Smooth muscle cell of the brain vasculature (primary cell): Measurements from ENCODE around the gene MEGF11.
"Not testable (repeated sequence)": the region's sequence is repeated elsewhere in the genome, so short reads cannot be mapped to it uniquely, and the experiment has no call there.

Experiments
- DNase-seq: peaks from one replicate; pipeline ENCODE4 v3.0.0-alpha.2; 2012; ENCODE audit warnings: low read depth, low spot score

MEGF11 gene

GRCh38 chr15:65900488-65900887 lies 353.1 kb downstream of the MEGF11 start:
- no peak for DNase-seq

- no peak for DNase-seq
Observed at GRCh38 chr15:65896236-65896635, 357.3 kb downstream of the MEGF11 start.

- no peak for DNase-seq
Observed at GRCh38 chr15:65893060-65893459, 360.5 kb downstream of the MEGF11 start.

- DNase-seq: no peak
Observed at GRCh38 chr15:65888981-65889380, 364.6 kb downstream of the MEGF11 start.

DNA sequence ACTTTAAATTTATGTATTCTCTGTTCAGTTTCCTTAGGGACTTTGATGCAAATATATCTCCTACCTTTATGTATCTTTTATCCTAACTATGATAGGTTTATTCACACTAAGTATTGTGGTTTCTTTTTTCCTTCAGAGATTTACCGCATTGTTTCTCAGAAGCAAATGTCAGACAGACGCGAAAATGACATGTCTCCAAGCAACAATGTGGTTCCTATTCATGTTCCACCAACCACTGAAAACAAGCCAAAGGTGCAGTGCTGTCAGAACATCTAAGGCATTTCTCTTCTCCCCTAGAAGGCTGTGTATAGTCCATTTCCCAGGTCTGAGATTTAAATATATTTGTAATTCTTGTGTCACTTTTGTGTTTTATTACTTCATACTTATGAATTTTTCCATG lies 366.0 kb downstream of the MEGF11 start:
- DNase-seq: no peak

- no peak for DNase-seq
Observed at GRCh38 chr15:65885668-65886218, 367.8 kb downstream of the MEGF11 start.

DNA sequence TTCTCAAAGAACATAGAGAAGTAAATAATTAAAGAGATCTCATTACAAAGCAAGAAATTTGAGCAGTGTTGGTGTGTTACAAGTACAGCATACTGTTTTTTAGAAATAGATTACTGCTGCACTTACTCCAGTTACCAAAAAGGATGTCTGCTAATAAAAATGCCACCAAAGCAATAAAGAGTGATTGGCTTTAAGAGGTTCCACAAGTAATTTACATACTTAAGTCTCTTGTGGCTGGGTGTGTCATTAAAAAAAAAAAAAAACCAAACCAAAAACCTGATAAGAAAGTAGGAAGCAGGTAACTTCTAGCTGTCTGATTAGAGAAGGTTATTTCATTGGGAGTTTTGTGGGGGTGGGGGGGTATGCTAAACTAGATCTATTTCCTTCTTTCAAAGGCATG lies 369.0 kb downstream of the MEGF11 start:
- no peak for DNase-seq

DNA sequence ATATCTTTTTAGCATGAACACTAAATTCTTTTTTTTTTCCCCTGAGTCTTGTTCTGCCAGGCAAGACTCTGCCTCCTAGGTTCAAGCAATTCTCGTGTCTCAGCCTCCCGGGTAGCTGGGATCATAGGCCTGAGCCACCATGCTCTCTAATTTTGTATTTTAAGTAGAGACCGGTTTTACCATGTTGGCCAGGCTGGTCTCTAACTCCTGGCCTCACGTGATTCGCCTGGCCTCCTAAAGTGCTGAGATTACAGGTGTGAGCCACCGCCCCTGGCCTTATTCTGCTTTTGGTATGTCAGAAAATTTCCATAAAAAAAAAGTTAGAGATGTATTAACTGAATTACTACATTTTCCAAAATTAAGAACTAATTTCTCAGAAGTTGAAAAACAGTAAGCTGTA lies 370.0 kb downstream of the MEGF11 start:
- DNase-seq: no peak

DNA sequence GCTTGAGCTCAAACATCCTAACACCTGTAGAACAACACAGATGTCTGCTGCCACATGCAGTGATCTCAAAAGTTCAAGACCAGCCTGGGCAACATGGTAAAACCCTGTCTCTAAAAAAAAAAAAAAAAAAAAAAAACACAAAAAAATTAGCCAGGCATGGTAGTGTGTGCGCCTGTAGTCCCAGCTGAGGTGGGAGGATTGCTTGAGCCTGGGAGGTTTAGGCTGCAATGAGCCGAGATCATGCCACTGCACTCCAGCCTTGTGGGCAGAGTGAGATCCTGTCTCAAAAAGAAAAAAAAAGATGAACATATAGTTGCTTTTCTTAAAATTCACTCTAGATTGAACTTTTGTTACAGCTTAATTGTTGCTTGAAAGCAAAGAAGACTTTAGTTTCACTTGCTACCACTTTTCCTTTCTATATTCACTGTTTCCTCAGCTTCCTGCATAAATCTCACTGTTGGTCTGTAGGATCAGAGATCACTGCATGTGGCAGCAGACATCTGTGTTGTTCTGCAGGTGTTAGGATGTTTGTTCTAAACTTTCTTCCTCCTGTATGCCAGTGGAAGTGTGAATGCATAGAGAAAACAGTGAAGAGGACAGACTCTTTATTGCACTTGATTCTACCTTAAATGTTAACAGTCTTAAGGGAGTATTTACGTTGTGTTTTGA lies 371.6 kb downstream of the MEGF11 start:
- DNase-seq: no peak

GRCh38 chr15:65877749-65878148 lies 375.8 kb downstream of the MEGF11 start:
- no peak for DNase-seq

- no peak for DNase-seq
Observed at GRCh38 chr15:65875458-65875857, 378.1 kb downstream of the MEGF11 start.

DNA sequence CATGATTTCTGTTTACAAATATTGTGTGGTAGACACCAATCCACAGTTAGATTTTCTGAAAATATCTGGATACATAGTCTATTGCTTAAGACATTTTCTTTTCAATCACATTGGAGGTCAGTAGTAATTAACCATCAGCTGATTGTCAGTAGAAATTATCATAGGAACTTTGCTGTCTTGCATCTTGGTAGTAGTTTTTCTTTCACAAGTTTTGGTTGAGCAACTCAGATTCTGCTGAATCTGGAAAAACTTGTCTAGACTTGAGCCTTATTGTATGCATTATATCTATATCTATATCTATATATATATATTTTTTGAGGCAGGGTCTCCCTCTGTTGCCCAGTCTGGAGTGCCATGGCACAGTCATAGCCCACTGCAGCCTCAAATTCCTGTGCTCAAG lies 380.3 kb downstream of the MEGF11 start:
- no peak for DNase-seq

- not testable (repeated sequence) for DNase-seq
Observed at GRCh38 chr15:65872596-65872995, 381.0 kb downstream of the MEGF11 start.

DNA sequence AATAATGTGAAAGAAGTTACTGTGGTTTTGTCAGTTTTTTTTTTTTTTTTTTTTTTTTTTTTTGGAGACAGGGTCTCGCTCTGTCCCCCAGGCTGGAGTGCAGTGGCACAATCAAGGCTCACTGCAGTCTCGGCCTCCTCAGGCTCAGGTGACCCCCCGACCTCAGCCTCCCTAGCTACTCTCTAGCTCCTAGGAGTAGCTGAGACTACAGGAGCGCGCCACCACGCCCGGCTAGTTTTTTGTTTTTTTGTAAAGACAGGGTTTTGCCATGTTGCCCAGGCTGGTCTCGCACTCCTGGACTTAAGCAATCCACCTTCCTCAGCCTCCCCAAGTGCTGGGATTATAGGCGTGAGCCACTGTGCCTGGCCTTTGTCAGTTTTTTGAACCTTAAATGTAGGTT lies 381.7 kb downstream of the MEGF11 start:
- not testable (repeated sequence) for DNase-seq

DNA sequence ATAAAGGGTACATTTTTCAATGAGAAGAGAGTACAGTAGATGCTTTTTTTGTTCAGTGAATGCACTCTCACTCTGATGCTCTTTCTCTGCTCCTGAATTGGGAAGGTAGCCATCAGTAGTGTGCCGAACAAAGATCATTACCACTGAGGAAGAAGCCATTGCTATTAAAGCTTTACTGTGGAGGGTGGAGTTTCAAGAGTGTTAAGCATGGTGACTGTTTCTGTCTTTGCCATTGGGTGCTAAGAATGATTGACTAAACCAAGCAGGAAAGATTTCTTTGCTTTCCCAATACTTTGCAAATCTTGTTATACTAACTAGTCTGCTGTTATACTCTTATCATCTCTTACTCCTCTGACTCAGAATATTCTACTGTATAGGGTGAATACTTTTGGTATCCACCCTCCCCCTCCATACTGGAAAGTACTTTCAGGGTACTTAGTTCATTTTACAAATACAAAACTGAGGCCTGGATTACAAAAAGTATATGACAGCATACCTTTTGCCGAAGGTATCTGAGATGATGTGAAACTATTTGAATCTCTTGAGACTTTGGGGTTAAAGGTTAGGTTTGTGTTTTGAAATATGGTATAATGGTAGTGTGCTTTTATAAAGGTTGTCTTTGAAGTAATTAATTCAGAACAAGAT lies 382.5 kb downstream of the MEGF11 start:
- DNase-seq: no peak

DNA sequence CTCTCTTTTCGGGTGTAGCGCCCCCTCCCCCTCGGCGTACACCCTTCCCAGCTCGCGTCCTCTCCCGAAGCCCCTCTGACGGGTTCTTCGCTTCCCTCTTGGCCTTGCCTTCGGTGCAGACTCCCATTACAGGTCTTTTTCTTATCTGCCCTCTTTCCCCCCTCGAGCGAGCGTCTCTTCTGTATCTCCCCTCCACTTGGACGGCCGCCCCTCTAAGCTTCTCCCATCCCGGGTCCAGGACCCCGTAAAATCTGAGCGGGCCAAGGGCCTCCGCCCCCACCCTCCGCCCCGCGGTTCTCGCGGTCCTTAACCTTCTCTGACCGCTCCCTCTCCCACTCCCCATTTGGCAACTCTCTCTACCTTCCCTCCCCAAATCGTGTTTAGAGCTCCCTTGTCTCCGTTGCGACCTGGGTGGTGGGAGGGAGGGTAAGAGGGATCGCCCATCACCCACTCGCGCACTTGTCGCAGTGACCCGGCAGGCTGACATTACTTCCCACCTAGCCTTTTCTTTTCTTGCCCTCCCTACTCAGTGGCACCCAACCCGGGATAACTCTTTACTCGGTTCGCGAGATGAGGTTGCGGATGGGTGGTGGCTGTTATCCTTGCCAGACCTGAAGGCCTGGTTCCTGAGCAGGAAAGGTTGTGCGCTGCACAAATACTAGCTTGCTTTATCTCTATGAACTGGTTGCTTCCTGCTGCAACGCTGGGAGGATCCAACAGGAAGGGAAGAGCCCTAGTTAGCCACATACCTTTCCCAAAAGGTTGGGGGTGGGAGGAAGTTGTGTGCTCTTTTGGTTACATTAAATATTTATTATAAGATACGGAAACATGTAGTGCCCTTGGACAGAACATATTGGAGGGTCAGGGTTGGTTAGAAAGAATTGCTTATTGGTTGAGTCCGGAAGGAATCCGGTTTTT lies 383.3 kb downstream of the MEGF11 start:
- no peak for DNase-seq

DNA sequence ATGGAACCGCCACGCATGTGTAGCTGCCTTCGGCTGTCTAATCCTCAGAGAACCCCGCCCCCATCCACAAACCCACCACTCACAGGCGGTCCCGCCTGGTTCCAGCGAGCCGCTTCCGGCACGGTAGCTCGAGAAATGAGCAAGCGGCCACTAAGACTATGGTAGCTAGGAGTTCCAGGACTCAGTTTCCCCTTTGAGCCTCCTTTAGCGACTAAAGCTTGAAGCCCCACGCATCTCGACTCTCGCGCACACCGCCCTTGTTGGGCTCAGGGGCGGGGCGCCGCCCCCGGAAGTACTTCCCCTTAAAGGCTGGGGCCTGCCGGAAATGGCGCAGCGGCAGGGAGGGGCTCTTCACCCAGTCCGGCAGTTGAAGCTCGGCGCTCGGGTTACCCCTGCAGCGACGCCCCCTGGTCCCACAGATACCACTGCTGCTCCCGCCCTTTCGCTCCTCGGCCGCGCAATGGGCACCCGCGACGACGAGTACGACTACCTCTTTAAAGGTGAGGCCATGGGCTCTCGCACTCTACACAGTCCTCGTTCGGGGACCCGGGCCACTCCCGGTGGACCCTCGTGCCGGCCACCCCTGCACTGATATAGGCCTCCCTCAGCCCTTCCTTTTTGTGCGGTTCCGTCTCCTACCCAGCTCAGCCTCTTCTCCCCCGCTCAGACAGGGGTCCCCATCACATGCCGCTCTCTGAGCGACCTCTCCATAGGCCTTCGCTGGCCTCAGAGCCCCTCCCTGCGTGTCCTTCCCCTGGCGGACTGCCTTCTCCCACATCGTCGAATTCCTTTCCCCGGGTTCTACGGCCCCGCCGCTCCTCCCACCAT lies 384.2 kb downstream of the MEGF11 start, which contains the start of gene RAB11A:
Gene RAB11A, plus strand, starts transcription at position 366 of the 828 bp plus-strand sequence. Its CDS starts 95 bp downstream, at position 461.
- peak; percentile 96 for DNase-seq

DNA sequence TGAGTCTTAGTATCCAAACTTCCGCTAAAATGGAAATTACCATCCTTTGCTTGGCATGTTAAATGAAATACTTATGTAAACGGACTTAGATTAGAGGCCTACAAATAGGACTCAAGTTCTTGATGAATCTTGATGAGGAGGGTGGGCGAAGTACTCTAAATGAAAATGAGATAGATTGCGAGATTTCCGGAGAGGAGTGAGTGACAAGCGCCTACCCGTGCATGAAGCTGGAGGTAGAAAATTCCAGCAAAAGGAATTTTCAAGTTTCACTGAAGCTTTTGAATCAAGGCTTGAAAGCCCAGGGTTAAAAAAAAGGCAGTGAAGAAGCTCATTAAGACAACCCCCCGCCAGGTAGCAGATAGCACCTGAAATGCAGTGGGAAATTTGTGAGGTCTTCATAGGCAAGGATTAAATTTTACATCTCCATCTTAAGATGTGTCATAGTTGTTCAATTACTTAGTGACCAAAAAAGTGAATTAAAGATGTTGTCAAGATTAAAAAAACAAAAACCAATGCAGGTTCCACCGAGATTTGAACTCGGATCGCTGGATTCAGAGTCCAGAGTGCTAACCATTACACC lies 384.9 kb downstream of the MEGF11 start:
- no peak for DNase-seq

DNA sequence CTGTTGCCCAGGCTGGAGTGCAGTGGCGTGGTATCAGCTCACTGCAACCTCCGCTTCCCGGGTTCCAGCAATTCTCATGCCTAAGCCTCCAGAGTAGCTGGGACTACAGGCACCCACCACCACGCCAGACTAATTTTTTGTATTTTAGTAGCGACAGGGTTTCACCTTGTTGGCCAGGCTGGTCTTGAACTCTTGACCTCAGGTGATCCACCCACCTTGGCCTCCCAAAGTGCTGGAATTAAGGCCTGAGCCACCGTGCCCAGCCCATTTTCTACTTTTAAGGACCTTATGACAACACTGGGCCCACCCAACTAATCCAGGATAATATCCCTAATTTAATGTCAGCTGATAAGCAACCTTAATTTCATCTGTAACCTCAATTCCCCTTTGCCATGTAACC lies 385.6 kb downstream of the MEGF11 start:
- DNase-seq: not testable (repeated sequence)

- DNase-seq: no peak
Observed at GRCh38 chr15:65867244-65867643, 386.3 kb downstream of the MEGF11 start.

DNA sequence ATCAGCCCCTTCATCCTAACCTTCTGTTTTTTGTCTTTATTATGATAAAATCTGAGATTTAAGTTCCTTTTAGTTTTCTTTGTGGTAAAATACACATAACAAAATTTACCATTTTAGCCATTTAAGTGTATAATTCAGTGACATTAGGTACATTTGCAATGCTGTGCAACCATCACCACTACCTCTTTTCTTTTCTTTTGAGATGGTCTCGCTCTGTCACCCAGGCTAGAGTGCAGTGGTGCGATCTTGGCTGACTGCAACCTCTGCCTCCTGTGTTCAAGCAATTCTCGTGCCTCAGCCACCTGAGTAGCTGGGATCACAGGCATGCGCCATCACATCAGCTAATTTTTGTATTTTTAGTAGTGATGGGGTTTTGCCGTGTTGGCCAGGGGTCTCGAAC lies 390.4 kb downstream of the MEGF11 start:
- no peak for DNase-seq
